ENCODE data around the gene PIGB.
"Not testable (repeated sequence)": the region's sequence is repeated elsewhere in the genome, so short reads cannot be mapped to it uniquely, and the experiment has no call there.

The PIGB gene

DNA sequence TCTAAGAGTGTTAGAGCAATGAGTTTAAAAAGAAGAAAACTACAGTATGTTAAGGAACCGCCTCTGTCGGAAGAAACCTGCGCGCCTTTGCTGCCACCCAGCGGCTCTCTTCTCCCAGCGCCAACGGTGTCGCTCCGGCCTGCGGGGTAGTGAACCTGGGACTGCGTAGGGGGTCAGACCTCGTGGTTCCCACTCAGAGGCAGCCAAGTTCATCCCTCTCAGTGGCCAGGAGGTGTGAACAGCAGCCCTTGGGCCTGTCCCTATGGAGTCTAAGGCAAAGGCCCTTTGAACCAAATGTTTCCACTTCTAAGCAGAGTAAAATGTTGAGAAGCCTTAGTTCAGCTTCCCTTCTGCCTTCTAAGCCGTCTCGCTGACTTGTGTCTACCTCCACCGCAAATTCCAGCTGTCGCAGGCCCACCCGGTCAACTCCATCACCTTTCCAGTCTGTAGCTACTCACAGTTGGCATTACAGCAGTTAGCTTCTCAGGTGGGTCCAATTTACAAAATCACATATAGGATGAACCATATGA is 28.4 kb upstream of the PIGB start:
- peak; percentile 85 for DNase-seq
- in situ Hi-C loops (cut with MboI; ENCODE audit: low pct_unique_long_range_greater_than_20kb, low sequenced_read_pairs) = no loop called here

GRCh38 chr15:55297315-55297714 is 21.7 kb upstream of the PIGB start:
- in situ Hi-C loops (cut with MboI; ENCODE audit: low pct_unique_long_range_greater_than_20kb, low sequenced_read_pairs) = no loop called here
- DNase-seq = no peak

DNA sequence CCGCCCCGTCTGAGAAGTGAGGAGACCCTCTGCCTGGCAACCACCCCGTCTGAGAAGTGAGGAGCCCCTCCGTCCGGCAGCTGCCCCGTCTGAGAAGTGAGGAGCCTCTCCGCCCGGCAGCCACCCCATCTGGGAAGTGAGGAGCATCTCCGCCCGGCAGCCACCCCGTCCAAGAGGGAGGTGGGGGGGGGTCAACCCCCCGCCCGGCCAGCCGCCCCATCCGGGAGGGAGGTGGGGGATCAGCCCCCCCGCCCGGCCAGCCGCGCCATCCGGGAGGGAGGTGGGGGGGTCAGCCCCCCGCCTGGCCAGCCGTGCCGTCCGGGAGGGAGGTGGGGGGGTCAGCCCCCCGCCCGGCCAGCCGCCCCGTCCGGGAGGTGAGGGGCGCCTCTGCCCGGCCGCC is 16.2 kb upstream of the PIGB start:
- DNase-seq; in situ Hi-C loops (cut with MboI; ENCODE audit: low pct_unique_long_range_greater_than_20kb, low sequenced_read_pairs): not testable (repeated sequence)

DNA sequence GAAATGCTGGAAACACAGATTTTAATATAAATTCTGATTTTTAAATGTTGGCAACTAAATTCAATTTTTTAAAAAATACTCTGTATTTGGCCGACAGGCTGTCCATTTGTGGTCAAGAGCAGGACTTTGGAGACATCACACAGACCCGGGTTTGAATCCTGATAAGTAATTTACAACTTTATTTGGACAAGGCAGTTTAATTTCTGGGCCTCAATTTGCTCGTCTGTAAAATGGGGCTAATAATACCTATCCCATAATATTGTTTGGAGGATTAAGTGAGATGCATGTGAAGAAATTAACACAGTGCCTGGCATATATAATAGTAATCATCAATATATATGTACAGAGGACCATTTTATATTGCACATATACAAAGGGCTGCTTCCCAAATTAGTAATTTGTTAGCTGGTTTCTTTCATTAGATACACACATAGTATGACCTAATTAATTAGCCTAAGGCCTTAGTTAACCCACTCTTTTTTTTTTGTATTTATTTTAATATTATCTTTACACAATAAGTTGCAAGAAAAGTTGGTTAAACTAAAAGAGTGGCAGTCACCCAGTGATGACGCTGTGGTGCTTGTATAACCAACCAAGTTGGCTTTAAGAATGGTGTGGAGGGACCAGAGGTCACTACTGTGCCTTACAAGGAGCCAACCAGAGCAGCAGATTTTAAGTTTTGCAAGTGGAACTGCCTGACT is 665 bp downstream of the PIGB start:
- in situ Hi-C loops (cut with MboI; ENCODE audit: low pct_unique_long_range_greater_than_20kb, low sequenced_read_pairs) = no loop called here
- peak; percentile 22 for DNase-seq

- DNase-seq = no peak
- in situ Hi-C loops (cut with MboI; ENCODE audit: low pct_unique_long_range_greater_than_20kb, low sequenced_read_pairs) = no loop called here
These were observed 1.2 kb downstream of the PIGB start for GRCh38 chr15:55320238-55320550.

GRCh38 chr15:55320963-55321362 is 1.9 kb downstream of the PIGB start:
- in situ Hi-C loops (cut with MboI; ENCODE audit: low pct_unique_long_range_greater_than_20kb, low sequenced_read_pairs) = no loop called here
- no peak for DNase-seq

DNA sequence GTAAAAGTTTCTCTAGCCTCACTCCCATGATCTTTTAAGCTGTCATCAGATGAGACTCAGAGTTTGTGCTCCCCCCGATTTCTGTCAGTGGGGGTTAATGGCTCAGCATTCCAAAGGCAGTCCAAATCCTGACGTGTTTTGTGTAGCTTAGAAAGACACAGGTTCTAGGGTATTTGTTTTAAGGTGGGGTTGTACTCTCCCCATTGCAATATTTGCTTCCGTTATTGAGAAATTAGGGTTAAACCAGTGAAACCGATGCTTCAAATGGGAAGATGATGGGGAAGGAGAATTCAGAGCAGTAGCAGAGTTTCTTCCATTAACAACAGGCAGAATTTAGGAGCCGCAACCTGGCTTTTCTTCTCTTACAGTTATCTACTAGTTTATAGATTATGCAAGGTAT is 3.4 kb downstream of the PIGB start:
- in situ Hi-C loops (cut with MboI; ENCODE audit: low pct_unique_long_range_greater_than_20kb, low sequenced_read_pairs) = no loop called here
- no peak for DNase-seq

DNA sequence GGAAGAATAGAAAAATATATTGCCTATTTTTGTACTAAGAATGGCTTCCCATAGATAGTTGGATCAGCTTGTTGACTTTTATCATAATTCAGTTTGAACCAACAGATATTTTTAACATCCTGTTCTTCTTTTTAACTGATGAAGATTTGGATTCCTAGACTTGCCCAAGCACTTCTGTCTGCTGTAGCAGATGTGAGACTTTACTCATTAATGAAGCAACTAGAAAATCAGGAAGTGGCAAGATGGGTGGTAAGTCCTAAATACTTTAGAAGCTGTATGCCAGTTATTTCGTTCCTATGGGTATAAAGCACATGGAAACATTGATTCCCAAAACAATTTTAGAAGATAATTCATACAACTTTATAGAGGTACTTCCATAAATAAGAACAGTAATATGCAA is 8.4 kb downstream of the PIGB start:
- in situ Hi-C loops (cut with MboI; ENCODE audit: low pct_unique_long_range_greater_than_20kb, low sequenced_read_pairs) = no loop called here
- peak; percentile 38 for DNase-seq

GRCh38 chr15:55334371-55334770 is 15.3 kb downstream of the PIGB start:
- no peak for DNase-seq
- in situ Hi-C loops (cut with MboI; ENCODE audit: low pct_unique_long_range_greater_than_20kb, low sequenced_read_pairs) = no loop called here

DNA sequence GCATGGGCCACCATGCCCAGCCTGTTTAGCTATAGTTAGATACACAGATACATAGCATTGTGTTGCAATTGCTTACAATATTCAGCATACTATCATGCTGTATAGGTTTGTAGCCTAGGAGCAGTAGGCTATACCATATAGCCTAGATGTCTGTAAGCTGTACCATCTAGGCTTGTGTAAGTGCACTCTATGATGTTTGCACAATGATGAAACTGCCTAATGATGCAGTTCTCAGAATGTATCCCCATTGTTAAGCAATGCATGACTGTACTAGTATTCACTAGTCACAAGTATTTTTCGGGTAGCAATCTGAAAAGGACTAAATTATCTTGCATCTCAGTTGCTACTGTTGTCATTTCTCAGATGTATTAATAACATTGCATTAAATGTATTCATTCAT is 16.0 kb downstream of the PIGB start:
- in situ Hi-C loops (cut with MboI; ENCODE audit: low pct_unique_long_range_greater_than_20kb, low sequenced_read_pairs) = no loop called here
- no peak for DNase-seq

DNA sequence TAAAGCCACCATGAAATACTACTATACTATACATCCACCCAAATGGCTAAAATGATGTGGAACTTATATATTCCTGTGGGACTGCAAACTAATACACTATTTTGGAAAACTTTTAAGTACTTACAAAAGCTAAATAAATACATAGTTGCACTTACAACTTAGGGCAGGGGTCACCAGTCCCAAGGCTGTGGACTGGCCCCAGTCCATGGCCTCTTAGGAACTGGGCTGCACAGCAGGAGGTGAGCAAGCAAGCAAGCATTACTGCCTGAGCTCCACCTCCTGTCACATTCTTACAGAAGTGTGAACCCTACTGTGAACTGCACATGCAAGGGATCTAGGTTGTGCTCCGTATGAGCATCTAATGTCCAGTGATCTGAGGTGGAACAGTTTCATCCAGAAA is 18.1 kb downstream of the PIGB start:
- in situ Hi-C loops (cut with MboI; ENCODE audit: low pct_unique_long_range_greater_than_20kb, low sequenced_read_pairs) = no loop called here

DNA sequence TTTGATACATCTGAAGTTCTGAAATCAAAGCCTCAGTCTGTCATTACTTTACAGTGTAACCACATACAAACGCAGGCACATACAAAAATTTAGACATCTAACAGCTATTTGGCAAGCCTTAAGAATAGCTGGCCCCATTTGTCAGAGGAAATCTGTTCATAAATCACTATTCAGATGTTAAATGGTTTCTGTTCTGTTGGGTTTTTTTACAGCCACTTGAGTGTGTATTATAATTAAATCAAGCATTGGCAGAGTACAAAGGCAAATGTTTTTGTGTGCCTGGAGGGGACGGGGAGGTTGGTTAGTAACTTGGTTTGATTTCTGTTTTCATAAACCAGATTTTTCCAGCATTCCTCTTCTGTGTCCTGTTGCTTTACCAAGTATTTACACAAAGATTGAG is 24.1 kb downstream of the PIGB start:
- no peak for DNase-seq

More for the DNA sequence above, 18.1 kb downstream of the PIGB start:
- DNase-seq = no peak

DNA sequence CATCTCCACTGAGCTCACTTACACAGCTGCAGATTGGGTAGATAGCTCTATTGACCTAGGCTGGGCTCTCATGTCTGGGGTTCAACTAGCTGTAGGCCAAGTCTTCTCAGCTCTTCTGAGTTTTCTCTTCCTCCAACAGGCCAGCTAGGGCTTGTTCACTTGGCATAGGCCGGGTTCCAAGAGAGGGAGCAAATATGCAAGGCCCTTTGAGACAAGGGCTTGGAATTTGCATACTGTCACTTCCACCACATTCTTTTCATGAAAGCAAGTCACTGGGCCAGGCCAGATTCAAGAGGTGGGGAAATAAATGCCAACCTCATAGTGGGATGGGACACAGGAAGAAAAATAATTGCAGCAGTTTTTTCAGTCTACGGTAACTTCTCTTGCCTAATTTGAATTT is 25.2 kb downstream of the PIGB start:
- no peak for DNase-seq
- in situ Hi-C loops (cut with MboI; ENCODE audit: low pct_unique_long_range_greater_than_20kb, low sequenced_read_pairs) = no loop called here

More for the DNA sequence above, 24.1 kb downstream of the PIGB start:
- in situ Hi-C loops (cut with MboI; ENCODE audit: low pct_unique_long_range_greater_than_20kb, low sequenced_read_pairs) = no loop called here

DNA sequence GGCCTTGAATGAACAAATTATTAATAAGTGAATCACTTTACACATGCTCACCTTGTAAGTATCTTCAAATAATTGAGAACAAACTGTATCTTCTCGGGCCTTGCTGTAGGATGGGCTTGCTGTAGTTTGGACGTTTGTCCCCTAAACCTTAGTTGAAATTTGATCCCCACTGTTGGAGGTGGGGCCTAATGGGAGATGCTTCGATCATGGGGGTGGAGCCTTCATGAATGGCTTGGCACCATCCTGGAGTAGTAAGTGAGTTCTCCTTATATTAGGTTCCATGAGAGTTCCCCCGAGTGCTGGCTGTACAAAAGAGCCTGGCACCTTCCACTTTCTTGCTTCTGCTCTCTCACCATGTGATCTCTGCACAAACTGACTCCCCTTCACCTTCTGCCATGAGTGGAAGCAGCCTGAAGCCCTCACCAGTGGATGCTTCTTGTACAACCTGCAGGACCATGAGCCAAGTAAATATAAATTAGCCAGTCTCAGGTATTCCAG is 29.3 kb downstream of the PIGB start:
- in situ Hi-C loops (cut with MboI; ENCODE audit: low pct_unique_long_range_greater_than_20kb, low sequenced_read_pairs) = no loop called here
- no peak for DNase-seq

DNA sequence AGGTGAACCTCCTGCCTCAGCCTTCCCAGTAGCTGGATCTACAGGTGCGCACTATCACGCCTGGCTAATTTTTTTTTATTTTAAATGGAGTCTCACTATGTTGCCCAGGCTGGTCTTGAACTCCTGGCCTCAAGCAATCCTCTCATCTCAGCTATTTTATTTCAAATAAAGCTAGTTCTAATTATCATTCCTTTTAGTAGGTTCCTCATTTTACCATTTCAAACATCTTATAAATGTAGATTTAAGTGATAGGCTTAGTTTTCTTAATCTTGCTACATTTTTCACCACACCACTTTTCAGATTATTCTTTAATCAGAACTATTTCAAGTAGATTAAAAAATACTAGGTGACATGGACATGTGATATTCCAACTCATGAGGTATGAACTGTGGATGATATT is 30.3 kb downstream of the PIGB start:
- DNase-seq = no peak
- in situ Hi-C loops (cut with MboI; ENCODE audit: low pct_unique_long_range_greater_than_20kb, low sequenced_read_pairs) = no loop called here

DNA sequence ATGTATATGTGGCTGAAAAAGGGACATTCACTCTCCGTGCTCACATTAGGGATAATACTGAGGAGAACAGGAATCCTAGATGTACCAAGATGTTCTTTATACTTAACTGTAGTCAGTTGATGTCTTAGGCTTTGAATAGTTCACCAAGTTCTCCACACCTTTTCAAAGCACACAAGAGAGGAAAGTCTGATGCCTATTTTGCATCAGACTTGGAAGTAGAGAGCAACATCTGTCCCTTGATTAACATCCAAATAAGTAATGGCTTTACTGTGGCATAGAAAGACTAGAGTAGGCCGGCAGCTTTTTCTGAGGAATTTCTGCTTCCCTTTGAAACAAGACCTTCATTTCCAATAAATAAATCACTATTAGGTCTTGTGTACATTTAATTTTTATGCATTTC is 34.0 kb downstream of the PIGB start:
- no peak for DNase-seq
- in situ Hi-C loops (cut with MboI; ENCODE audit: low pct_unique_long_range_greater_than_20kb, low sequenced_read_pairs) = no loop called here

- no peak for DNase-seq
- in situ Hi-C loops (cut with MboI; ENCODE audit: low pct_unique_long_range_greater_than_20kb, low sequenced_read_pairs) = no loop called here
These were observed 38.1 kb downstream of the PIGB start for GRCh38 chr15:55356985-55357585.

DNA sequence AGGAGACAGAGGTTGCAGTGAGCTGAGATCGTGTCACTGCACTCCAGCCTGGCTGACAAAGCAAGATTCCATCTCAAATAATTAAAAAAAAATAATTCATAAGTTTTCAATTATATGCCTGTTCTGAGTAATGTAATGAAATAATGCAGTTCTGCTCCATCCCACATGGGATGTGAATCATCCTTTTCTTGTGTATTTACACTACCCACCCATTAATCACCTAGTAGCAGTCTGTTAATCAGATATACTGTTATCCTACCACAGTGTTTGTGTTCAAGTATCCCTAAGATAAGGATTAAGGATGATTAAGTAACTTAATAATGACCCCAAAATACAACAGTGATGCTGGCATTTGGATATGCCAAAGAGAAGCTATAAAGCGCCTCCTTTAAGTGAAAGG is 38.8 kb downstream of the PIGB start:
- DNase-seq = no peak

DNA sequence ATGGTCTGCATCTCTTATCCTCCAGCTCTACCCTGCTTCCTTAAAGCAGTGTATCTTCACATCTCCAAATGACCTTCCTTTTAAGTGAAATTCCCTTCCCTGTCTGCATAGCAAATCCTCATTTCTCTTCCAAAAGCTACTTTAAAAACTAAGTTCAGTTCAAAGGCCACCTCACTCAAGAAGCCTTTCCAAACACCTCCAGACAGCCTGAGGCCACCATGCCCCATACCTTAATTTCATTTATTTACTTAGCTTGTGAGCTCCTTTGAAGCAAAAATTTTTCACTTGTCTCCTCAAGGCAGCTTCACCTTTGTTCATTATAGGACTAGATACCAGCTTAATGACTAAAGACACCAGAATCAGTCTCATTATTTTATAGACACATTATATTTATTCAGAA is 39.4 kb downstream of the PIGB start:
- in situ Hi-C loops (cut with MboI; ENCODE audit: low pct_unique_long_range_greater_than_20kb, low sequenced_read_pairs) = no loop called here
- DNase-seq = no peak

More for the DNA sequence above, 38.8 kb downstream of the PIGB start:
- in situ Hi-C loops (cut with MboI; ENCODE audit: low pct_unique_long_range_greater_than_20kb, low sequenced_read_pairs) = no loop called here

- in situ Hi-C loops (cut with MboI; ENCODE audit: low pct_unique_long_range_greater_than_20kb, low sequenced_read_pairs) = no loop called here
- peak; percentile 40 for DNase-seq
These were observed 41.2 kb downstream of the PIGB start for GRCh38 chr15:55360256-55360655.

GRCh38 chr15:55361048-55361447 is 42.0 kb downstream of the PIGB start:
- in situ Hi-C loops (cut with MboI; ENCODE audit: low pct_unique_long_range_greater_than_20kb, low sequenced_read_pairs) = no loop called here
- DNase-seq = no peak

Data from KBM-7 (cell line).